22Rv1 (cell line): Measurements from ENCODE around the gene ETV4.

Source experiments
- H3K27ac ChIP-seq: fragments of 450-650 bp; 2 replicates; pipeline ENCODE4 v1.5.1; 2017
- CTCF ChIP-seq: fragments of 450-650 bp; IDR thresholded peaks from 2 replicates; pipeline ENCODE4 v1.5.1; 2017; ENCODE audit warnings: mild to moderate bottlenecking
- ZFX ChIP-seq: fragments of 450-650 bp; IDR thresholded peaks from 2 replicates; pipeline ENCODE4 v1.6.1; 2017; ENCODE audit warnings: antibody characterized with exemption, borderline replicate concordance

Gene ETV4

GRCh38 chr17:43559161-43559816 is 13.1 kb upstream of the ETV4 start:
- TF ChIP-seq ZFX (no peak), CTCF (no peak)
- H3K27ac ChIP-seq: no peak overlapping the region

DNA sequence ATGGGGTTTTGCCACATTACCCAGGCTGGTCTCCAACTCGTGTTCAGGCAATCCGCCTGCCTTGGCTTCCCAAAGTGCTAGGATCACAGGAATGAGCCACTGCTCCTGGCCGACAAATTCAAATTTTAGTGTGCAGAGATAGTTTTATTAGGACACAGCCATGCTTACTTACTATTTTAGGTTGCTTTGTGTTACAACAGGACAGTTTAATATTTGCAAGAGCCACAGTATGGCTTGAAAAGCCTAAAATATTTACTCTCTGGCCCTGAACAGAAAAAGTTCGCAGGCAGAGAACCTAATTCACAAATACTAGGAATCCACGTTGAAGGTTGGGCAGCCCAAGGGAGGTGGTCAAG is 12.6 kb upstream of the ETV4 start:
- no peak overlapping the region for H3K27ac ChIP-seq
- TF ChIP-seq ZFX (no peak), CTCF (no peak)

DNA sequence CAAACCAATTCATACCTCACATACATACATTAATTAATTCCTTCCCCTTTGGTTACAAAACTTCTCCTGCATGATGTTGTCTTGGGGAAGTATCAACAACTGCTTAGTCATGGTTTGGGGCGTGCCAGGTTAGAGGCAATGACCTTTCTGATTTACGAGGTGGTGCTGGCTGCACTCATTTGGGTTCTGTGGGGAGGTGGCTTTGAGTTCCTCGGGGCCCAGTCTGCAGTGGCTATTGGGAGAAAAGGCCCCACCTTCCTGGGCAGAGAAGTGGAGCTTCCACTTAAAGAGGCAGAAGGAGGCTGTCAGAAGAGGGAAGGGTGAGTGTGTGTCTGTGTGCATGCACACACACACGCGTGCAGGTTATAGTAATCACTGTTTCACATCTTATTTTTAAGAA is 10.2 kb upstream of the ETV4 start:
- no peak for TF ChIP-seq CTCF
- TF ChIP-seq ZFX: no peak
- no peak overlapping the region for H3K27ac ChIP-seq

DNA sequence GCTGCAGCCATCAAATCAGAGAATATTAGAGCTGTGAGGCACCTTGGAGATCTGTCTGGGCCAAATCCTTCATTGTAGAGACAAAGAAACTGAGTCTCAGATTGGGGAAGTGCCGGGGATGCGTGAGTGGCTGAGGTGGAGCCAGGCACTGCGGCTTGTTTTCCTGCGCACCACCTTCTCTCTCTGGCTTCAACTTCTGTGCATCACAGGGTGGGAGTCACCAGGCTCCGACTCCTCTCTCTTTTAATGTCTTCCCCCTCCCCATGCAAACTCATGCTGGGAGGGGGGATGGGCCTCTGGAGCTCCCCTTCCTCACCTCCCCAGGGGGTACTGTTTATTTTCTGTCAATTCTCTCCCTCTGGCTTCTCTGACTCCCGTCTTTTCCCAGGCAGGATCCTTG is 8.7 kb upstream of the ETV4 start:
- TF ChIP-seq ZFX (no peak), CTCF (no peak)
- H3K27ac ChIP-seq: no peak overlapping the region

- no peak for TF ChIP-seq ZFX
- H3K27ac ChIP-seq: no peak overlapping the region
Measured at GRCh38 chr17:43553573-43553972, 7.4 kb upstream of the ETV4 start.

DNA sequence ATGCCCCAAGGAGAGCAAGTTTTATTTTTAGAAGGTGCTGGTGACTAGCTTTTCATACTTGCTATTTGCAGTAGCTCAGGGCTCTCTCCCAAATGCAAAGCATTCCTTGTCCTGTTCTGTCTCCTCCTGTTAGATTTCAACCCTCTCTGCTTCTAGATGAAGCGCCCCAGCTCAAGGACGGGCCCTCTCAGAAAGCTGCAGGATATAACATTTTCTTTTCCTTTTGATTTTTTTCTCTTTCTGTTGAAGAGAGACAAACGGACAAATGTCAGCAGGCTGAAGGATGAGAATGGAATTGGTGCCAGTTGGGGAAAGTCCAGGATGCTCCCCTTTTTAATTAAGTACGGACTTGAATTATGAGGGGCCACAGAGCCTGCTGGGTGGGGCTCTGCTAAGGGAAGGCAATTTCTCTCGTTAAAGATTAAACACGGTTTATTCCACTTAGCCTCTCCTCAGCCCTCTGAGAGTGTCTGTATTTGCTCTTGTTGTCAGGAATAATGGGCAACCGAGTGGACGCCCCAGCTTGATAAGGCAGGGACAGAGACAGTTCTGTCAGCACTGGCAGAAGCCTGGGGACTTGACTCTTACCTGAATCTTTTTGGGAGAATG is 6.2 kb upstream of the ETV4 start:
- no peak overlapping the region for H3K27ac ChIP-seq

DNA sequence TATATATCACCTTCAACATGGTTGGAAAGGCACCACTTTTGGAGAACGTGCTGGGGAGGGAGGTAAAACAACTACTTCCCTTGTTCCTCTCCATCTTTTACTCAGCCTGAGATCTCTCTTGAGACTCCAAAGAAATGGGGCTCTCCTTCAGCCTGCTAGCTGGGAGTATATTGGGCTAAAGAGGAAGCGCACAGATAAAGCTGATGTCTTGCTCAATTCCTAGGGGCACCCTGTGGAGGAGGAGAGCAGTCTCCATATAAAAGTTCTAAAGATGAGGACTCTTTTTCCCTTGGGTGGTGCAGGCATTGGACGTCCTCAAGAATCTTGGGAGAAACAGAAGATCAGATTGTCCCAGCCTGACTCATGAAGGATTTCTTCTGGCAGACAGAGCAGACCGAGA is 4.6 kb upstream of the ETV4 start:
- no peak overlapping the region for H3K27ac ChIP-seq
- TF ChIP-seq CTCF (no peak), ZFX (no peak)

More for the DNA sequence above, 6.2 kb upstream of the ETV4 start:
- no peak for TF ChIP-seq CTCF
- TF ChIP-seq ZFX: no peak

GRCh38 chr17:43549496-43549895 is 3.4 kb upstream of the ETV4 start:
- TF ChIP-seq ZFX (no peak), CTCF (no peak)
- no peak overlapping the region for H3K27ac ChIP-seq
